RPMI8226 (cell line): ENCODE data around the gene PINLYP.
"Not testable (repeated sequence)": the region's sequence is repeated elsewhere in the genome, so short reads cannot be mapped to it uniquely, and the experiment has no call there.

ENCODE experiments used
- DNase-seq: peaks from one replicate; pipeline ENCODE4 v3.0.0-alpha.2; 2015

Gene PINLYP

DNA sequence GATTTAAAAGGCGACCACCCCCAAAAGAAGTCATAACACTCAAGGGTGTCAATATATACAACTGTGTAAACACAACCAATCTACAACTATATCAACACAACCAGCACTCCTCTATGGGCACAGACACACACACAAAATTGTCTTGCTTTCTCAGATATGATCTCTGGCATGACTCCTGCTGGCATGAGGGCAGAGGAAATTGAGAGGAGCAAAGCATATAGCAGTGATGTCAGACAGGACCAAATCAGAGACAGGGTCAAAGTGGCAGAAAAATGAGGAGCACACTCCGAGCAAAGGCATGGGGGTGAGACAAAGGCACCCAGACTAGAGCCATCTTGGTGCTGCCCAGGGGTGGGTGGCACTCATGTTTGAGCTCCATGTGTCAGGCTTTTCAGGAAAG is 10.7 kb downstream of the PINLYP start:
- DNase-seq: no peak

DNA sequence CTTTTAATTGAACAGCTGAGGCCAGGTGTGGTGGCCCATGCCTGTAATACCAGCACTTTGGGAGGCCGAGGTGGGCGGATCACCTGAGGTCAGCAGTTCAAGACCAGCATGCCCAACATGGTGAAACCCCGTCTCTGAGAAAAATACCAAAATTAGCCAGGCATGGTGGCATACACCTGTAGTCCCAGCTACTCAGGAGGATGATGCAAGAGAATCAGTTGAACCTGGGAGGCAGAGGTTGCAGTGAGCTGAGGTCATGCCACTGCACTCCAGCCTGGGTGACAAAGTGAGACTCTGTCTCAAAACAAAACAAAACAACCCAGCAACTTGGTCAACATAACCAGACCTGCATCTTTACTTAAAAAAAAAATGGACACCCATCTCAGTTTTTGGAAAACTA is 11.4 kb downstream of the PINLYP start:
- not testable (repeated sequence) for DNase-seq

DNA sequence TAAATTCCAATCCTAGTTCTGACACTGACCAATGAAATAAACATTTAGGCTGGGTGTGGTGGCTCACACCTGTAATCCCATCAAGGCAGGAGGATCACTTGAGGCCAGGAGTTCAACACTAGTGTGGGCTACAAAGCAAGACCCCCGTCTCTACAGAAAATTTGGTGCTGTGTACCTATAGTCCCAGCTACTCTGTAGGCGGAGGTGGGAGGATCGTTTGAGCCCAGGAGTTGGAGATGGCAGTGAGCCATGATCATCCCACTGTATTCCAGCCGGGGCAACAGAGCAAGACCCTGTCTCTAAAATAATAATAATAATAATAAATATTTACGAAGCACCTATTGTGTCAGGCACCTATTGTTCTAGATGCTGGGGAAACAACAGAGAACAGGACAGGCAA is 13.7 kb downstream of the PINLYP start:
- no peak for DNase-seq

DNA sequence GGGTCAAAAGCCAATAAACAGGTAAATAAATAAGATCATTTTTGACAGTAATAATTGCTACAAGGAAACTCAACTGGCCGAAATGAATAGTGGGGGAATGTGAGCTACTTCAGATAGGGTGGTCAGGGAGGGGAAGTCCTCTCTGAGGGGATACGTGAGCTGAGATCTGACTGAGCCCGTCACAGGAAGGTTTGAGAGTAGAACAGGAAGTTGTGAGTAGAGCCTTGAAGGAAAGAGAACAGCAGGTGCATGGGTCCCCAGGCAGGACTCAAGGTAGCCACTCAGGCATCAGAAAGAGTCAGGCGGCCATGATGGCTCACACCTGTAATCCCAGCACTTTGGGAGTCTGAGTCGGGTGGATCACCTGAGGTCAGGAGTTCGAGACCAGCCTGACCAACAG is 14.1 kb downstream of the PINLYP start:
- DNase-seq: no peak

DNA sequence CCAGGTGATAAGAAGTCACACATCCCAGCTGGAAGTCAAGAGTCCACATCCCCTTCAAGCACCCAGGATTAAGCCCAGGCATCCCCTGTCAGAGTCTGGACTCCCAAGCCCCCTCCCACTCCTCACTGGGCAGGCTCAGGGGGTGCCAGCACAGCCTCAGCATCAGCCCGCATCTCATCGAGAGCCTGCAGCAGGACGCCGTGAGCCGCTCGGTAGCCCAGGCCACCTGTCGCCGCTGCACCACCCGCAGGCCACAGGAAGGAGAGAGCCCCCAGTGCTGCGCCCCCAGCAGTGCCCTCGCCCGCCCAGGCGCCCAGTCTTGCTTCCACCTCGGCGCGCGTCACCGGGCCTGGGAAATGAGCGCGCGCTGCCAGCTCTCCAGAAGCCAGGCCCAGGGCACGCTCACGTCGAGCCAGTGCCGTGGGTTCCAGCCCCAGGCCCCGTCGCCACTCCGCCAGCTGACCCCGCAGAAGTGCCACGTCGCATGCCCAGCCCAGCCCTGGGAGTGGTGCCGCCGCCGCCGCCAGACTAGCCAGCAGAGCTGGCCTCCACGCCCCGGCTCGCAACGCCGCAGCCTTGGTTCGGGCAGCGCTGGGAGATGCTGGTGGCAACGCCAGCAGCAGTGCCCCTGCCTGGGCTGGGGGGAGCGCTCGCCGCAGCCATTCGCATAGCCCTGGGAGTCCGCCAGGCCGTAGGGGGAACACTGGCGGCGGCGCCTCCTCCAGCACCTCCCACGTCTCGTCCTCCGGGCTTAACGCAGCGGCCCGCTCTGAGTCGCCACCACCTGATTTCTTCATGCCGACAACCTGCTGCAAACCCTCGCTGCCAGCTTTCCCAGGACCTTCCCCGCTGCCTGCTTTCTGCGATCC is 16.5 kb downstream of the PINLYP start:
- no peak for DNase-seq

DNA sequence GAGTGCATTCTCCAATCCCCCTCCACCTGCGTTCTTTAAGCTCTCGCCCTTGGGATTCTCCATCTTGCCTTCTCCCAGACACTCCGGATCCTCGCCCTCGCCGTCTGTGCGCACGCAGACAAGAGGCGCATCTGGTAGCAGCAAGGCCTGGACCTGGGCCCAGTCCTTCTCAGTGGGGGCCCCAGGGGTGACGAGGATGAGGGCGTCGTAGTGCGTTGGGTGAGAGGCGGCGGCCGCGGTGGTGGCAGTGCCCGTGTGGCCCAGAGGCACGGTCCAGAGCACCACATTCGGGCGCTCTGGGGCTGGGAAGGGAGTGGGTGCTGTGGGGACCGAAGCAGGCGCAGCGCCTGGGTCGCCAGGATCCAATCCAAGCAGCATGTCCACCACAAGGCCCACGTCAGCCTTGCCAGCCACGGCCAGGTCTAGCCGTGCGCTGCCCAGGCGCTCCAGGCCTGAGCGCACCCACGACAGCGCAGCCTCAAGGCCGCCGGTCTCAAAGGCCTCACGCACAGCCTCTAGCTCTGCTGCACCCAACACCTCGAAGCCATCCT is 17.3 kb downstream of the PINLYP start:
- DNase-seq: no peak

DNA sequence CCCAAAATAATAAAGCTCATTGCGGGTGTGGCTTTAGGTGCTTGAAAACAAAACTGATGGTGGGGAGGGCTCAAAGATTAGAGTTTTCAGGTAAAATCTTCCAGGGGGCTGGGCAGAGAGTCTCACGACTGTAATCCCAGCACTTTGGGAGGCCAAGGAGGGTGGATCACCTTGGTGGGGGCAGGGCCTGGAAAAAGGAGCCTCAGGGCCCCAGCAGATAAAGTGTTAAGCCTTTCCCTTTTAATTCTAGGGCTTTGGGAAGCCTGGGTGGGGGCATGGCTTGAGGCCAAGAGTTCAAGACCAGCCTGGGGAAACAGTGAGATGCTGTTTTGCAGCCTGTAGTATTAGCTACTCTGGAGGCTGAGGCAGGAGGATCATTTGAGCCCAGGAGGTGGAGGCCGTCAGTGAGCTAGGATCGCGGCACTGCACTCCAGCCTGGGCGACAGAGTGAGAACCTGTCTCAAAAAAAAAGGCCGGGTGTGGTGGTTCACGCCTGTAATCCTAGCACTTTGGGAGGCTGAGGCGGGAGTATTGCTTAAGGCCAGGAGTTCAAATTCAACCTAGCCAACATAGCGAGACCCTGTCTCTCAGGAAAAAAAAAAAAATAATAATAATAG is 18.6 kb downstream of the PINLYP start:
- DNase-seq: no peak

DNA sequence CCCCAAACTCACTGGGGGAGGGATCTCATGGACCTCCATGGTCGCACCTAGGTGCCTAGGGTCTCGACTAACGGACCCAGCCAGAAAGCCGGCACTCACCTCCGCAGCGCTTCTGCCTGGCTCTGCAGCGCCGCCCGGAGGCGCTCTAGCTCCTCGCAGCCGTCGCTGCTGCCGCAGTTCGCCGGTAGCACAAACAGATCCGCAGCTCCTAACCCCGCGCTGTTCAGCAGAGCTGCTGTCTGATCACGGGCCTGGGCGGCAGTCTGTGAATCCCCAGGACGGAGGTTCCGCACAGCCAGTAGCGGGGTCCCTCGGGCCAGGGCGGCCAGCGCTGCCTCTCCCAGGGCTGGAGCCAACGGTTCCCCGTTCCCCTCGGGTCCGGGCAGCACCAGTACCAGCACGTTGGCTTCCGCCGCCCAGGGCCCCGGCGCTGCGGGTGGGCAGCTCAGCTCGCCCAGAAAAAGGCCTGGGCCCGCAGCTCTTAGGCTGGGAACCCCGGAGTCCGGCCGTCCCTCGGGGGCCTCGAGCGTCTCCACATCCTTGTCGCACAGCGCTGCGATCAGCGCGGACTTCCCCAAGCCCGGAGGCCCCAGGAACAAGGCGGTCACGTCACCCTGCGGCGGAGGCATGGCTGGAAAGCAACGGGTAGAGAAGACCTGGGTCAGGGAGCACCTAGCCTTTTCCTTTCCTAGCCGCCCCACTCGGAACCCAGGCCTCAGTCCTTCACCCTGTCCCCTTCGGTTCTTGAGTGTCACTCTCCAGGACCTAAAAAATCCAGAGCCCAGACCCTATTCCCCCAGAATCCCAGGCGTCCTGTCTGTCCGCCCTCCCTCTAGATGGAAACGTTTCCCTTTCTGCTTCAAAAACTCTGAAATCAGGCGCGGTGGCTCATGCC is 19.4 kb downstream of the PINLYP start:
- DNase-seq: peak; percentile 73

DNA sequence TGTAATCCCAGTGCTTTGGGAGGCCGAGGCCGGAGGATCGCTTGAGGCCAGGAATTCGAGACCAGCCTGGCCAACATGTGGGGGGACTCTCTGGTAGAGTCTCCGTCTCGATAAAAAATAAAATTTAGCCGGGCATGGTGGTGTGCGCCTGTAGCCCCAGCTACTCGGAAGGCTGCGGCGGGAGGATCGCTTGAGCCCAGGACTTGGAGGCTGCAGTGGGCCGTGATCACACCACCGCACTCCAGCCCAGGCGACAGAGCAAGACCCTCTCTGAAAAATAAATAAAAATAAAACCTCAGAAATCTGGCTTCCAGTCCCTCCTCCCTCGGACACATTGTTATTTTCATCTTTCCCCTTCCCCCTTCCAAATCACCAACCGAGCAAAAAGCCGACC is 20.0 kb downstream of the PINLYP start:
- peak; percentile 11 for DNase-seq

DNA sequence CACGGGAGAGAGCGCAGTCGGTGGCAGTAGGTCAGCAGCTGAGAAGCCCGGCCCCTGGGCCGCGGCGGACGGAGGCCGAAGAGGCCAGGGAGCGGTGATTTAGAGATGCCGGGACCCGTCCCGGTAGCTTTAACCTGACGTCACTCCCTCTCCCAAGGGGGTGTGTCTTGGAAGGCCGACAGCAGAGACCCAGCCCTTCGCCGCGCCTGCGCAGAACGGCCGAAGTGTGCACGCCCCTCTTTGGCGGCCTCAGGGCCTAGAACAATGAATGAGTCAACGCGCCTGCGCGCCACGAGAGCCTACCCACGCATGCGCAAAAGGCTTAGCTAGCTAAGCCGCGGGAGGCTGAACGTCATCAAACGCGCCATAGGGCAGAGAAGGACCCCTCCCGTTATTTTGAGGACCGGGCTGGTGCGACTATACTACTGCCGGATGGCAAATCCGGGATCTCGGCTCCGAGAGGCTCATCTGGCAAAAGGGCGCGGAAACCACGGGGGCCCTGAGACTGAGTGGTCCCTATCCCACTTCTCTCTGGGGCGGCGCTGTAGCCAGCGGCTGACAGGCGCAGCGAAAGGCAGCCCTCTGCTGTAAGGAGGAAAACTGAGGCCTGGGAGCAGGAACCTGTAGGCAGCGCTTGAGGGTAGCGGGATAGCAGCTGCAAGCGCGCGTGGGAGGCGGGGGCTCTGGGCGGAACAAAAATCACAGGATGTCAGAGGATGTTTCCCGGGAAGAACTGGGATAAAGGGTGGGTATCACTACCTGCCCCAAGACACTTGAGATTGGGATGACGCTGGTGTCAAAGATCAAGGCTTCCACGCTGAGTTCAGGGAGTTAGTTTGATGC is 20.6 kb downstream of the PINLYP start, which contains the start of the genes IRGQ and ZNF576:
TSS of gene IRGQ (minus strand) at position 136 of the 843 bp plus-strand sequence. CDS start 796 bp downstream, outside the sequence.
TSS of gene ZNF576 (plus strand) at position 597 of the 843 bp plus-strand sequence. CDS start 514 bp downstream, outside the sequence.
- peak; percentile 99 for DNase-seq

DNA sequence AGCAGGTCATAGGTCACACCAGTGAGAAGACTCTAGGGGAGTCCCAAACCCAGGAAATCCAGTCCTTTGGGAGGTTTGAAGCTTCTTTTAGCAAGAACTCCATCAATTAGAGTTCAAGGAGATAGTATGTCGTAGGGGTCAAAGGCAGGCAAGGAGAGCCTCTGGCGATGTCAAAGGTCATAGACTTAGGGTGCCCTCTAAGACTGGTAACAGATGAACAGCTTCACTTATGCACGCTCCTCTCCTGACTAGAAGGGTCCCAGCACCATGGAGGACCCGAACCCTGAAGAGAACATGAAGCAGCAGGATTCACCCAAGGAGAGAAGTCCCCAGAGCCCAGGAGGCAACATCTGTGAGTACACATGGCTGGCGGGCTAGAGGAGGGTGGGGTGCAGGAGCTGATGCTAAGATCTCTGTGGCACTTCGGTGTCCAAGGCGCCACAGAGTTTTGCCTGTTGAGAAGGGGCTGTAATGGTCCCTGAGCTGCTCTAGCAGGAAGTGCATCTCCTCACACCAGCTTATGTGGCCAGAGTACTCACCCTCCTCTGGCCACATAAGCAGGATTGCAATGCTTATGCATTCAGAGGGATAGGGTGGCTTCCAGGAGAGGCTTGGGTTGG is 21.4 kb downstream of the PINLYP start:
- DNase-seq: no peak

DNA sequence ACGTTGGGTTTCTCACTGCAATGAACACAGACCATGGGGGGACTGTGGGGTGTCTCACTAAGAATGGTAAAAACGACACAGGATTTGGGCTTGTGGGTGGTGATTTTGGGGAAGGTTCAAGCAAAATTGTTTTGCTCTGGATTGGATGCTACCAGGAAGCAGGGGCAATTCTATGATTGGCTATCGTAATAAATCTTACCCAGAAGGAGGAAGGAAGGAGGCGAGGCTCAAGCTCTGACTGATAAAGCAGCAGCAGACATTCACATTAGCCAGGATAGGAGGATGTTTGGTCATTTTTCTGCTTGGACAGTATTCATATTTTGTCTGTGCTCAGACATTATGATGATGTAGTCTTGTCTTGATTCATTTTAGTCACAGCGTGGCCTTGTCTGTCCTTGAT is 22.3 kb downstream of the PINLYP start:
- DNase-seq: no peak

DNA sequence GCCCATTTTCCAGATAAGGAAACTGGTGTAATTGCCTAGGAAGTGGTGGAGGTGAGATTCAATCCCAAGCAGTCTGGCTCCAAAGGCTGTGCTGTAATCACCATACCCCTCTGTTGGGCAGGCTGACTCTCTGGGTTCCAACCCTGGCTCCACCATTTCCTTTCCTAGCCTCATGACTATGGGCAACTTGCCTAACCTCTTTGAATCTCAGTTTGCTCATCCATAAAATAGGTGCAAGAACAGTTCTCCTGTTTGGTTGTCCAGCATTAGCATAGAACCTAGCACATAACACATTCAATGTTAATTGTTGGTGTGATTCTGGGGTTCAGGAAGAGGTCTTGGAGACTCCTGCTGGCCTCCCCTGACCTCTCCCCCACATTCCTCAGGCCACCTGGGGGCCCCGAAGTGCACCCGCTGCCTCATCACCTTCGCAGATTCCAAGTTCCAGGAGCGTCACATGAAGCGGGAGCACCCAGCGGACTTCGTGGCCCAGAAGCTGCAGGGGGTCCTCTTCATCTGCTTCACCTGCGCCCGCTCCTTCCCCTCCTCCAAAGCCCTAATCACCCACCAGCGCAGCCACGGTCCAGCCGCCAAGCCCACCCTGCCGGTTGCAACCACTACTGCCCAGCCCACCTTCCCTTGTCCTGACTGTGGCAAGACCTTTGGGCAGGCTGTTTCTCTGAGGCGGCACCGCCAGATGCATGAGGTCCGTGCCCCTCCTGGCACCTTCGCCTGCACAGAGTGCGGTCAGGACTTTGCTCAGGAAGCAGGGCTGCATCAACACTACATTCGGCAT is 23.0 kb downstream of the PINLYP start:
- no peak for DNase-seq

DNA sequence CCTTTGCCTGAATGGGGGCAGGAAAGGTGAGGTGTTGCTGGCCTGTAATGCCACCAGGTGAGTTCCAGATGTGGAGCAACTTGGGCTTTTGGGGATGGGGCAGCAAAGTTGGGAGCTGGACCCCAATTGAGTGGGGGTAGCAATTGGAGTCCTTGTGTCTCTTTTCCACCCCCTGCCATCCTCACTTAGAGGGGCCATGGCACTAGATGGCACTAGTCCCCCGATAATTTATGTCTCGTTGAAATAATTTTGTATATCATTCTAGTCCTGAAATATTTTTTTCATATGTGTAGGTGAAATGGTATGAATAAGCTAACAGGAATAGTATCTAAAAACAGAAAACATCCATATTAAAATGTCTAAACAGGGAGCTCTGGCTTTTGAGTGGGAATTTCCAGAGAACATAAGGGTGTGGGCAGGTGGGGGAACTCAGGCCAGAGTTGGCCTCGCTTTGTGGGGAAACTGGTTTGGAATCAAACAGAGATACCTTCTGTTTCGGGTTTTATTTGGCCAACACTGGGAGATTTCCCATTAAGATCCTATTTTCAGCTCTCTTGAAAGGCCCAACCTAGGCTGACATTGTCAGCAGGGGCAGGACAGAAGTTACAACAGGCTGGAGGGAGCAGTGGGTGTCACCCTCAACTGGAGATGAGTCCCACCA is 24.2 kb downstream of the PINLYP start:
- no peak for DNase-seq

DNA sequence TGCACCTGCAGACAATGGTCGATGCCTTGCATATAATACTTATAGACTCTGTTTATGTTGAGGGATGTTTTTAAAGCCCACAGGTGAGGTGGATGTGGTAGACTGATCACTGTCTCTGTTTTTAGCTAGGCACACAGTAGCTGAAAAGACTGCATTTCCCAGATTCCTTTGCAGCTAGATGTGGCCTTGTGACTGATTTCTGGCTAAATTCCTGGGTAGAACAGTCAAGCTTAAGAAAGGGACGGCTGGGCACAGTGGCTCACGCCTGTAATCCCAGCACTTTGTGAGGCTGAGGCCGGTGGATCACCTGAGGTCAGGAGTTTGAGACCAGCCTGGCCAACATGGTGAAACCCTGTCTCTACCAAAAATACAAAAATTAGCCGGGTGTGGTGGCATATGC is 24.7 kb downstream of the PINLYP start:
- DNase-seq: not testable (repeated sequence)

DNA sequence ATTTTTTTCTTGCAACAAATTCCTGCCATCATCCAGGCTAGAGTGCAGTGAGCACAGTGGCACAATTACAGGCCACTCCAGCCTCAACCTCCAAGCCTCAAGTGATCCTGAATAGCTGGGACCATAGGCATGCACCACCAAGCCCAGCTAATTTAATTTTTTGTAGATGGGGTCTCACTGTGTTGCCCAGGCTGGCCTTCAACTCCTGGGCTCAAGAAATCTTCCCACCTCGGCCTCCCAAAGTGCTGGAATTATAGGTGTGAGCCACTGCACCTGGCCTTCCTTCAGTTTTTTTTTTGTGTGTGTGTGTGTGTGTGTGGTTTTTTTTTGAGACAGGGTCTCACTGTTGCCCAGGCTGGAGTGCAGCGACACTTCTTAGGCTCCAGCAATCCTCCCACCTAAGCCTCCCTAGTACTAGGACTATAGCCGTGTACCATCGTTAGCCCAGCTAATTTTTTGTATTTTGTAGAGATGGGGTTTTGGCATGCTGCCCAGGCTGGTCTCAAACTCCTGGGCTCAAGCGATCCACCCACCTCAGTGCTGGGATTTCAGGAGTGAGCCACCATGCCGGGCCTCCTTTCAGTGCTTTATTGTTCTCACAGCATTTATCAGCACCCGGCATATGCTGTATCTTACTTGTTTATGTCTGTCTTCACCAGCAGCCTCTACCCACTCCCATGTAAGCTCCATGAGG is 30.4 kb downstream of the PINLYP start:
- DNase-seq: no peak

DNA sequence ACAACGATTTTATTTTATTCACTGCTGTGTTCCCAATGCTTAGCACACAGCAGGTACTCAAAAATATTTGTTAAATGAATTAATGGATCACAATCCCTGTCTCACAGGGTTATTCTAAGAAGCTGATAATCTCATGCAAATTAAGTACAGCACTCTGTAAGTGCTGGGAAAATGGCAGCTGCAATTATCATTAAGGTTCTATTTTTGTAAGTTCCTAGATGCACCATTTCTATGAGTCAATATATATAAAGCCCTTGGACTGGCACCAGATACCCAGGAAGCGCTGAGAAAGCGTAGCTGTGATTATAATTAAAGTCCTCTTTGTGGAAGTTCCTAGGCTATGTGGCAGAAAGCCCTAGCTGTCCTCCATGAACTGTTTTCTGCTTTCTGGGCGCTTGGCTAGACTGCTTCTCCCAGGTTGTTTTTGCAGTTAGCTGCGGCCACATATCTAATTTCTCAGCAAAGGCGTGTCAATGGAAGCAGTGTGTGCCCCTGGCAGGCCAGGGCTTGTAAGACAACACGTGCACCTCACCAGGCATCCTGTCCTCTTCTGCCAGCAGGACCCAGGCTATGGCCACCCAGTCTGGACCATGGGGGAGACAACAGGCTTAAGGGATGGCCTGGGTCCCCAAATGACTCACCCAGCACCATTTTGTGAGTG is 31.1 kb downstream of the PINLYP start:
- no peak for DNase-seq
